ENCODE results near the gene ZYX.
"Not testable (repeated sequence)": the region's sequence is repeated elsewhere in the genome, so short reads cannot be mapped to it uniquely, and the experiment has no call there.

DNA sequence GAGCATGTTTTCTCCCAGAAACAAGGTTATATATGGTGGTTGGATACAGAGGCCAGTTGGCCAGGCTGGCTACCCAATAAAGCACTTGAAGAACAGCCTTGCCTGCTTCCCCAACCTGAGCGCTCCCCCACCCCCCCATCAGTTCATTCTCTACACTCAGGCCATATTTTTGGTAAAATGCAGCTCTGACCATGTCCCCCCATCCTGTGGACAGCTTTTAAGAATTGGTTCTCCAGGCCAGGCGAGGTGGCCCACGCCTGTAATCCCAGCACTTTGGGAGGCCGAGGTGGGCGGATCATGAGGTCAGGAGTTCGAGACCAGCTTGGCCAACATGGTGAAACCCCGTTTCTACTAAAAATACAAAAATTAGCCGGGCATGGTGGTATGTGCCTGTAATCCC is 11.3 kb downstream of the ZYX start:
- TF ChIP-seq, protein P1, sequence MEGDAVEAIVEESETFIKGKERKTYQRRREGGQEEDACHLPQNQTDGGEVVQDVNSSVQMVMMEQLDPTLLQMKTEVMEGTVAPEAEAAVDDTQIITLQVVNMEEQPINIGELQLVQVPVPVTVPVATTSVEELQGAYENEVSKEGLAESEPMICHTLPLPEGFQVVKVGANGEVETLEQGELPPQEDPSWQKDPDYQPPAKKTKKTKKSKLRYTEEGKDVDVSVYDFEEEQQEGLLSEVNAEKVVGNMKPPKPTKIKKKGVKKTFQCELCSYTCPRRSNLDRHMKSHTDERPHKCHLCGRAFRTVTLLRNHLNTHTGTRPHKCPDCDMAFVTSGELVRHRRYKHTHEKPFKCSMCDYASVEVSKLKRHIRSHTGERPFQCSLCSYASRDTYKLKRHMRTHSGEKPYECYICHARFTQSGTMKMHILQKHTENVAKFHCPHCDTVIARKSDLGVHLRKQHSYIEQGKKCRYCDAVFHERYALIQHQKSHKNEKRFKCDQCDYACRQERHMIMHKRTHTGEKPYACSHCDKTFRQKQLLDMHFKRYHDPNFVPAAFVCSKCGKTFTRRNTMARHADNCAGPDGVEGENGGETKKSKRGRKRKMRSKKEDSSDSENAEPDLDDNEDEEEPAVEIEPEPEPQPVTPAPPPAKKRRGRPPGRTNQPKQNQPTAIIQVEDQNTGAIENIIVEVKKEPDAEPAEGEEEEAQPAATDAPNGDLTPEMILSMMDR (optimal IDR thresholded peaks at IDR 0.05 in 1 of 3, IDR thresholded peaks at IDR 0.05 in 1 of 3, conservative IDR thresholded peaks at IDR 0.05 in 1 of 3; ENCODE audit: extremely low read depth in 1 of 3, insufficient read depth in 2 of 3, low read length in 3 of 3), result not testable (repeated sequence)
- TF ChIP-seq EZH2 (IDR thresholded peaks at IDR 0.05; ENCODE audit: low read length), result not testable (repeated sequence)
